HEK293 (cell line): ENCODE data around the gene KLRG1.

Experiments
- CTCF ChIP-seq: fragments of 450-650 bp; formaldehyde crosslinking; IDR thresholded peaks from 2 replicates; pipeline ENCODE4 v1.5.1; 2016; ENCODE audit warnings: missing biosample characterization, missing genetic modification characterization
- MEIS1 ChIP-seq: sonication (generic); formaldehyde crosslinking; IDR thresholded peaks from 2 replicates; pipeline ENCODE4 v1.8.1; 2022; ENCODE audit warnings: missing genetic modification reagents, mild to moderate bottlenecking, borderline replicate concordance
- SALL2 ChIP-seq: fragments of 450-650 bp; formaldehyde crosslinking; IDR thresholded peaks from 2 replicates; pipeline ENCODE4 v1.5.0; 2017; ENCODE audit warnings: missing biosample characterization, mild to moderate bottlenecking, missing genetic modification characterization, borderline replicate concordance
- ZNF114 ChIP-seq: fragments of 450-650 bp; formaldehyde crosslinking; IDR thresholded peaks from 2 replicates; pipeline ENCODE4 v1.5.0; 2017; ENCODE audit warnings: missing biosample characterization, missing genetic modification characterization
- ZNF121 ChIP-seq: fragments of 450-650 bp; formaldehyde crosslinking; IDR thresholded peaks from 2 replicates; pipeline ENCODE4 v1.5.1; 2016; ENCODE audit warnings: missing biosample characterization, missing genetic modification characterization
- ZNF239 ChIP-seq: fragments of 450-650 bp; formaldehyde crosslinking; IDR thresholded peaks from 2 replicates; pipeline ENCODE4 v1.5.1; 2016; ENCODE audit warnings: missing biosample characterization, missing genetic modification characterization
- ZNF266 ChIP-seq: fragments of 450-650 bp; formaldehyde crosslinking; IDR thresholded peaks from 2 replicates; pipeline ENCODE4 v1.5.1; 2016; ENCODE audit warnings: missing biosample characterization, missing genetic modification characterization, low read depth
- ZNF292 ChIP-seq: fragments of 450-650 bp; formaldehyde crosslinking; IDR thresholded peaks from 2 replicates; pipeline ENCODE4 v1.5.1; 2016; ENCODE audit warnings: low read depth, missing biosample characterization, missing genetic modification characterization, borderline replicate concordance
- ZNF416 ChIP-seq: fragments of 450-650 bp; formaldehyde crosslinking; IDR thresholded peaks from 2 replicates; pipeline ENCODE4 v1.5.1; 2016; ENCODE audit warnings: missing biosample characterization, missing genetic modification characterization
- ZNF426 ChIP-seq: fragments of 450-650 bp; formaldehyde crosslinking; IDR thresholded peaks from 2 replicates; pipeline ENCODE4 v1.5.1; 2017; ENCODE audit warnings: missing biosample characterization, missing genetic modification characterization, mild to moderate bottlenecking, inconsistent platforms, moderate library complexity
- ZNF449 ChIP-seq: fragments of 450-650 bp; formaldehyde crosslinking; IDR thresholded peaks from 2 replicates; pipeline ENCODE4 v1.5.1; 2017; ENCODE audit warnings: missing biosample characterization, mild to moderate bottlenecking, missing genetic modification characterization, moderate library complexity
- ZNF513 ChIP-seq: fragments of 450-650 bp; IDR thresholded peaks from 2 replicates; pipeline ENCODE4 v1.5.1; 2018; ENCODE audit warnings: missing biosample characterization, missing genetic modification characterization
- ZNF514 ChIP-seq: fragments of 450-650 bp; formaldehyde crosslinking; IDR thresholded peaks from 2 replicates; pipeline ENCODE4 v1.5.1; 2016; ENCODE audit warnings: missing biosample characterization, missing genetic modification characterization
- ZNF571 ChIP-seq: fragments of 450-650 bp; formaldehyde crosslinking; IDR thresholded peaks from 2 replicates; pipeline ENCODE4 v1.5.0; 2017; ENCODE audit warnings: missing biosample characterization, missing genetic modification characterization

GRCh38 chr12:8946733-8947132 is 42.6 kb upstream of the KLRG1 start:
- no peak for TF ChIP-seq MEIS1 (CRISPR knock-in tag)
- no peak for TF ChIP-seq ZNF513 (tag by site-specific recombination)
- TF ChIP-seq CTCF (tag by site-specific recombination): no peak
- TF ChIP-seq ZNF426: no peak
- TF ChIP-seq ZNF239 (tag by site-specific recombination): no peak
- TF ChIP-seq ZNF266 (tag by site-specific recombination): no peak
- TF ChIP-seq ZNF416 (tag by site-specific recombination): no peak
- no peak for TF ChIP-seq SALL2
- TF ChIP-seq ZNF449 (tag by site-specific recombination): no peak
- TF ChIP-seq ZNF114: no peak
- no peak for TF ChIP-seq ZNF514 (tag by site-specific recombination)
- TF ChIP-seq ZNF571 (tag by site-specific recombination): no peak
- no peak for TF ChIP-seq ZNF292 (tag by site-specific recombination)
- no peak for TF ChIP-seq ZNF121 (tag by site-specific recombination)
